GM12878 (cell line): ENCODE measurements around the gene SPDYE3. TPM values are rescaled to one million over a fixed set of nuclear protein-coding genes. Genes with fewer than 3 reads are reported as not detected.

Experiments
- DPF2 ChIP-seq: fragments of 450-650 bp; IDR thresholded peaks from 2 replicates; pipeline ENCODE4 v1.6.1; 2017; ENCODE audit warnings: mild to moderate bottlenecking
- E2F4 ChIP-seq: IDR thresholded peaks from 2 replicates; pipeline ENCODE4 v1.6.1; 2012; ENCODE audit warnings: low read depth, low read length, improper control_type of control experiment
- EGR1 ChIP-seq, 2 experiments: IDR thresholded peaks; 1 replicate in 1 of 2; 2 replicates in 1 of 2; pipeline ENCODE4 v1.6.1; 2011 to 2012; ENCODE audit warnings: low read depth in 2 of 2, low read length in 2 of 2, borderline replicate concordance in 1 of 2, mild to moderate bottlenecking in 1 of 2, moderate library complexity in 1 of 2
- GABPA ChIP-seq: IDR thresholded peaks from 2 replicates; pipeline ENCODE4 v1.6.1; 2014; ENCODE audit warnings: antibody characterized with exemption, low read depth, mild to moderate bottlenecking, inconsistent platforms
- HDAC6 ChIP-seq: fragments of 200-600 bp; sonication (generic); IDR thresholded peaks from one replicate; pipeline ENCODE4 v1.8.0; 2017; ENCODE audit warnings: antibody characterized with exemption; ENCODE audit not compliant: unreplicated experiment
- HDGF ChIP-seq: fragments of 450-650 bp; IDR thresholded peaks from 2 replicates; pipeline ENCODE4 v1.6.1; 2016; ENCODE audit warnings: antibody characterized with exemption
- KLF5 ChIP-seq: fragments of 450-650 bp; IDR thresholded peaks from 2 replicates; pipeline ENCODE4 v1.6.1; 2014; ENCODE audit warnings: mild to moderate bottlenecking; ENCODE audit not compliant: partially characterized antibody
- MTA3 ChIP-seq: IDR thresholded peaks from 2 replicates; pipeline ENCODE4 v1.6.1; 2012; ENCODE audit warnings: low read length, inconsistent platforms, borderline replicate concordance
- NBN ChIP-seq: fragments of 450-650 bp; IDR thresholded peaks from 2 replicates; pipeline ENCODE4 v1.6.1; 2016
- NFXL1 ChIP-seq: fragments of 450-650 bp; IDR thresholded peaks from 2 replicates; pipeline ENCODE4 v1.6.1; 2017; ENCODE audit warnings: antibody characterized with exemption, mild to moderate bottlenecking, borderline replicate concordance
- NR2C1 ChIP-seq: fragments of 450-650 bp; IDR thresholded peaks from 2 replicates; pipeline ENCODE4 v1.6.1; 2017; ENCODE audit warnings: antibody characterized with exemption, mild to moderate bottlenecking, moderate library complexity
- NR2F1 ChIP-seq: fragments of 450-650 bp; conservative IDR thresholded peaks from 2 replicates; pipeline ENCODE4 v1.6.1; 2017; ENCODE audit warnings: mild to moderate bottlenecking
- PAX5 ChIP-seq: IDR thresholded peaks from 2 replicates; pipeline ENCODE4 v1.6.1; 2011; ENCODE audit warnings: low read depth, low read length, borderline replicate concordance
- PAX8 ChIP-seq: fragments of 450-650 bp; IDR thresholded peaks from 2 replicates; pipeline ENCODE4 v1.6.1; 2017; ENCODE audit warnings: mild to moderate bottlenecking, moderate library complexity
- PML ChIP-seq: IDR thresholded peaks from 2 replicates; pipeline ENCODE4 v1.6.1; 2012; ENCODE audit warnings: low read length, inconsistent platforms
- RELA ChIP-seq: fragments of 450-650 bp; IDR thresholded peaks from 2 replicates; pipeline ENCODE4 v1.8.0; 2014; ENCODE audit warnings: borderline replicate concordance; ENCODE audit not compliant: partially characterized antibody
- REST ChIP-seq: IDR thresholded peaks from 2 replicates; pipeline ENCODE4 v1.6.1; 2012; ENCODE audit warnings: mild to moderate bottlenecking, low read depth, low read length
- SIN3A ChIP-seq: IDR thresholded peaks from 2 replicates; pipeline ENCODE4 v1.6.1; 2012; ENCODE audit warnings: low read depth, low read length, improper control_type of control experiment
- SKIL ChIP-seq: fragments of 450-650 bp; IDR thresholded peaks from 2 replicates; pipeline ENCODE4 v1.6.1; 2017; ENCODE audit warnings: mild to moderate bottlenecking, low read depth, inconsistent platforms; ENCODE audit not compliant: poor library complexity, severe bottlenecking
- SMC3 ChIP-seq: IDR thresholded peaks from 2 replicates; pipeline ENCODE4 v1.6.1; 2011; ENCODE audit warnings: low read length, improper control_type of control experiment, borderline replicate concordance
- TARDBP ChIP-seq: IDR thresholded peaks from 2 replicates; pipeline ENCODE4 v1.6.1; 2016; ENCODE audit warnings: borderline replicate concordance
- WRNIP1 ChIP-seq: IDR thresholded peaks from 2 replicates; pipeline ENCODE4 v1.6.1; 2011; ENCODE audit warnings: low read depth, low read length, improper control_type of control experiment, borderline replicate concordance
- polyA plus RNA-seq, 11 experiments: library from polyadenylated mRNA; depleted of rRNA in 4 of 11; unstranded in 6 of 11; stranded (reverse) in 5 of 11; fragments of >200 nt; fragmentation: Nextera tagmentation in 4 of 11; fragmentation: Illumina TruSeq in 1 of 11; extraction: Ambion mirVana in 4 of 11; extraction: Trizol in 1 of 11; gene quantifications; 1 replicate in 1 of 11; 2 replicates in 10 of 11; pipeline versions ENCODE4 v1.2.1 to v1.2.3, GENCODE V29; 2011 to 2016; ENCODE audit warnings: inconsistent platforms in 2 of 11, missing spikeins in 2 of 11, low read depth in 1 of 11
- total RNA-seq, 4 experiments: library from RNA; depleted of rRNA in 3 of 4; stranded (reverse); fragments of >200 nt in 3 of 4; fragmentation: Illumina TruSeq in 1 of 4; extraction: Trizol in 1 of 4; gene quantifications; 2 replicates each; pipeline versions ENCODE4 v1.2.1 to v1.2.3, GENCODE V29; 2013 to 2021

Gene SPDYE3
- total and polyA plus RNA-seq, 10 of the 15 experiments (the other 5 are each of a cell fraction or from before 2014, with no cell fraction given): 0.03 to 9.4 (median 1.4) TPM; not detected in 4

GRCh38 chr7:100358027-100358856, 50.7 kb downstream of the SPDYE3 start, which contains the start of gene PILRB (continued):
- no peak for TF ChIP-seq PAX8
- no peak; the same call in 1 of the 2 replicates for TF ChIP-seq DPF2
- peak; percentile 36; the same call in 1 of the 2 replicates for TF ChIP-seq SMC3
- peak; percentile 61 for TF ChIP-seq NR2F1
- TF ChIP-seq SIN3A: no peak
- no peak for TF ChIP-seq E2F4
- TF ChIP-seq MTA3: no peak
- no peak for TF ChIP-seq EGR1 (IDR thresholded peaks at IDR 0.05; ENCODE audit: borderline replicate concordance in 1 of 2, low read depth in 2 of 2, low read length in 2 of 2)
- TF ChIP-seq TARDBP: no peak
- peak; percentile 46; the same call in 1 of the 2 replicates for TF ChIP-seq PAX5
- no peak for TF ChIP-seq SKIL
- no peak for TF ChIP-seq HDAC6
- no peak for TF ChIP-seq HDGF
- TF ChIP-seq PML: no peak
- no peak for TF ChIP-seq REST
- peak; percentile 27; the same call in 1 of the 2 replicates for TF ChIP-seq NBN
- TF ChIP-seq KLF5: no peak
- TF ChIP-seq RELA: peak; percentile 90
- no peak for TF ChIP-seq GABPA
- no peak for TF ChIP-seq NFXL1
- TF ChIP-seq WRNIP1: no peak
- no peak for TF ChIP-seq NR2C1
